ENCODE data around the gene LRFN2.

GRCh38 chr6:40538556-40538955, 48.6 kb downstream of the LRFN2 start:
- TF ChIP-seq CTCF (optimal IDR thresholded peaks at IDR 0.05 in 1 of 3, IDR thresholded peaks at IDR 0.05 in 1 of 3, conservative IDR thresholded peaks at IDR 0.05 in 1 of 3; ENCODE audit: extremely low read depth in 1 of 3, insufficient read depth in 2 of 3, low read length in 3 of 3) (no peak), EZH2 (IDR thresholded peaks at IDR 0.05; ENCODE audit: low read length) (no peak)
